Esophagus squamous epithelium (tissue), 5 donors: Measurements from ENCODE around the gene PXN. TPM values are rescaled to one million over a fixed set of nuclear protein-coding genes. Genes with fewer than 3 reads are reported as not detected.

Experiments used
- DNase-seq: peaks from one replicate; lab custom pipeline; 2025; lab: John Stamatoyannopoulos, UW
- H3K27ac ChIP-seq, 4 donors: fragments of 200-600 bp; sonication (generic); one replicate each; pipeline ENCODE4 v1.5.1; 2016 to 2019; ENCODE audit warnings: mild to moderate bottlenecking in 1 of 4
- H3K27me3 ChIP-seq, 4 donors: fragments of 200-600 bp; sonication (generic); 1 replicate in 3 of 4; 2 replicates in 1 of 4; pipeline versions ENCODE4 v1.5.1 to v1.6.0; 2017 to 2021; ENCODE audit warnings: antibody characterized with exemption in 1 of 4
- H3K36me3 ChIP-seq, 3 donors: fragments of 200-600 bp; sonication (generic); one replicate each; pipeline ENCODE4 v1.5.1; 2016 to 2019
- H3K4me1 ChIP-seq, 3 donors: fragments of 200-600 bp; sonication (generic); one replicate each; pipeline ENCODE4 v1.5.1; 2017 to 2019
- H3K4me3 ChIP-seq, 4 donors: fragments of 200-600 bp; sonication (generic); 1 replicate in 3 of 4; 2 replicates in 1 of 4; pipeline ENCODE4 v1.5.1; 2016 to 2019; ENCODE audit warnings: mild to moderate bottlenecking in 2 of 4, moderate library complexity in 1 of 4
- H3K9me3 ChIP-seq, 3 donors: fragments of 200-600 bp; sonication (generic); one replicate each; pipeline ENCODE4 v1.5.1; 2016 to 2019
- CTCF ChIP-seq, 6 experiments: fragments of 450-650 bp in 4 of 6; fragments of 200-600 bp in 2 of 6; sonication (generic) in 2 of 6; IDR thresholded peaks; one replicate each; pipeline ENCODE4 v1.5.1; 2016 to 2019; ENCODE audit warnings: antibody characterized with exemption in 6 of 6, mild to moderate bottlenecking in 4 of 6, moderate library complexity in 4 of 6
- POLR2A ChIP-seq, 4 donors: fragments of 450-650 bp; IDR thresholded peaks; one replicate each; pipeline ENCODE4 v1.6.1; 2017; ENCODE audit warnings: antibody characterized with exemption in 4 of 4, mild to moderate bottlenecking in 4 of 4, moderate library complexity in 3 of 4
- WGBS, 2 donors: methylation state at CpG; one replicate each; pipeline ENCODE4 v1.1.5; 2018; 5-methylcytosine and 5-hydroxymethylcytosine counted together
- intact Hi-C: fragments of 100-400 bp; cut with DNase I; formaldehyde crosslinking; loops from one replicate; pipeline ENCODE4 v1.15.0; 2022
- total RNA-seq, 4 donors: library from RNA; depleted of rRNA; stranded (reverse); fragments of >200 nt; gene quantifications; one replicate each; pipeline ENCODE4 v1.1.0, GENCODE V29; 2016
- donor health status: DM: yes; HTN: yes; CAD: no.

The PXN gene
- total RNA-seq, 4 donors from 2014 or later, result 18.2 to 44.4 (median 21.4) TPM

GRCh38 chr12:120220838-120221575, 44.5 kb downstream of the PXN start:
- Histone ChIP-seq H3K4me1 (peaks cover 13 to 24% (median 24%) of the 10 kb centered on the region in 3 donors), H3K27me3 (no peaks in the 10 kb centered on the region), H3K9me3 (no peaks in the 10 kb centered on the region), H3K27ac (no peak overlapping the region), H3K36me3 (peaks cover 26 to 82% (median 50%) of the 10 kb centered on the region in 3 donors), H3K4me3 (no peak overlapping the region)
- no peak for TF ChIP-seq POLR2A (IDR thresholded peaks at IDR 0.05)
- TF ChIP-seq CTCF (IDR thresholded peaks at IDR 0.05), result no peak
- WGBS, 2 donors, result 60 to 74% methylated on average over 5 to 8 of the region's 10 CpGs
- intact Hi-C loops, result no loop called here
- no peak for DNase-seq

- WGBS, 2 donors, result 89 to 94% methylated on average over 6 to 8 of the region's 19 CpGs
- DNase-seq, result no peak
- intact Hi-C loops, result no loop called here
These were observed 46.6 kb downstream of the PXN start for GRCh38 chr12:120218680-120219606.

GRCh38 chr12:120216742-120217605, 48.6 kb downstream of the PXN start:
- Histone ChIP-seq H3K9me3 (no peaks in the 10 kb centered on the region), H3K27ac (no peak overlapping the region), H3K36me3 (peaks cover 31 to 93% (median 61%) of the 10 kb centered on the region in 3 donors), H3K4me3 (no peak overlapping the region), H3K4me1 (no peaks in the 10 kb centered on the region), H3K27me3 (no peaks in the 10 kb centered on the region)
- WGBS, 2 donors, result 78 to 83% methylated on average over 8 to 12 of the region's 32 CpGs
- TF ChIP-seq POLR2A (IDR thresholded peaks at IDR 0.05) (no peak), CTCF (IDR thresholded peaks at IDR 0.05) (no peak)
- DNase-seq, result no peak
- intact Hi-C loops, result no loop called here

More at GRCh38 chr12:120218680-120219606, 46.6 kb downstream of the PXN start:
- peaks cover 37 to 93% (median 57%) of the 10 kb centered on the region in 3 donors for H3K36me3 ChIP-seq
- TF ChIP-seq POLR2A (IDR thresholded peaks at IDR 0.05), result no peak
- TF ChIP-seq CTCF (IDR thresholded peaks at IDR 0.05), result no peak
- peaks cover 0 to 4% (median 4%) of the 10 kb centered on the region in 3 donors for H3K4me1 ChIP-seq
- H3K27ac ChIP-seq, result no peak overlapping the region
- no peaks in the 10 kb centered on the region for H3K27me3 ChIP-seq
- no peak overlapping the region for H3K4me3 ChIP-seq
- H3K9me3 ChIP-seq, result no peaks in the 10 kb centered on the region

- H3K27ac ChIP-seq, result no peak overlapping the region
- no peak for DNase-seq
- 79 to 84% methylated on average over 15 to 23 of the region's 23 CpGs for WGBS, 2 donors
- no peaks in the 10 kb centered on the region for H3K4me1 ChIP-seq
- TF ChIP-seq CTCF (IDR thresholded peaks at IDR 0.05) (no peak), POLR2A (IDR thresholded peaks at IDR 0.05) (no peak)
- no peaks in the 10 kb centered on the region for H3K27me3 ChIP-seq
- H3K4me3 ChIP-seq, result no peak overlapping the region
- H3K9me3 ChIP-seq, result no peaks in the 10 kb centered on the region
- peaks cover 31 to 93% (median 54%) of the 10 kb centered on the region in 3 donors for H3K36me3 ChIP-seq
- intact Hi-C loops, result no loop called here
These were observed 49.5 kb downstream of the PXN start for GRCh38 chr12:120215766-120216735.
